Upper lobe of left lung (tissue), 4 donors: ENCODE results near the gene ULK3.

ENCODE experiments used
- CTCF ChIP-seq, 6 experiments: fragments of 450-650 bp in 4 of 6; fragments of 200-600 bp in 2 of 6; sonication (generic) in 2 of 6; IDR thresholded peaks; one replicate each; pipeline ENCODE4 v1.5.1; 2016 to 2019; ENCODE audit warnings: antibody characterized with exemption in 6 of 6
- EP300 ChIP-seq, 4 donors: sonication (generic); formaldehyde crosslinking; IDR thresholded peaks; one replicate each; pipeline ENCODE4 v1.5.1; 2017; ENCODE audit warnings: antibody characterized with exemption in 4 of 4, control low read depth in 2 of 4
- POLR2A ChIP-seq, 4 donors: fragments of 450-650 bp; IDR thresholded peaks; one replicate each; pipeline ENCODE4 v1.5.1; 2016 to 2017; ENCODE audit warnings: antibody characterized with exemption in 4 of 4, mild to moderate bottlenecking in 2 of 4
- POLR2AphosphoS5 ChIP-seq, 2 donors: sonication (generic); formaldehyde crosslinking; IDR thresholded peaks; one replicate each; pipeline ENCODE4 v1.5.1; 2017; ENCODE audit warnings: antibody characterized with exemption in 2 of 2

- no peak for TF ChIP-seq EP300 (IDR thresholded peaks at IDR 0.05)
- no peak for TF ChIP-seq POLR2AphosphoS5 (IDR thresholded peaks at IDR 0.05)
- no peak for TF ChIP-seq CTCF (IDR thresholded peaks at IDR 0.05)
- TF ChIP-seq POLR2A (IDR thresholded peaks at IDR 0.05): no peak
Measured at GRCh38 chr15:74882528-74882927, 39.6 kb upstream of the ULK3 start.
